HG03469 (cell line): ENCODE measurements around the gene UBE2D2.
A peak's percentile ranks its signal among the peaks of the same experiment; 100 is the strongest.

ENCODE experiments used
- ATAC-seq: cut with Tn5 transposase; IDR thresholded peaks from one replicate; pipeline ENCODE4 v1.9.1; 2021; ENCODE audit warnings: mild to moderate bottlenecking, moderate library complexity, moderate number of reproducible peaks; ENCODE audit not compliant: unreplicated experiment

Gene UBE2D2

DNA sequence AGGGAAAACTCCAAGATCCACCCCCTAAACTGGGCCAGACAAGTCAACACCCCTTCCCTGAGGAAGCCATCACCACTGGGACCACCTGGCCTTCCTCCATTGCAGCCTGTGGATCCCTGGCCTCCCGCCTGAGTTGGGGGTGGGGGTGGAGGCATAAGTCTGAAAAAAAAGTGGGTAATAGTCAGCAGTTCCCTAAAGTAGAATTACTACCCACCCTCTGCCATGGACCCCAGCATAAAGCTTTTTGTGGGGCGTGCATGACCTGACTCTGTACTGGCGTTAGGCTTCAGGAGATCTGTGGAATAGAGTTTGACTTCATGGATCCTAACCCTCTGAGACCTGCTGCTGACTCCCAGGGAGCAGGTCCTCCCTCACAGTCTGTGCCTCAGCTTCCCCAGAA, 85.0 kb downstream of the UBE2D2 start:
- ATAC-seq = no peak

DNA sequence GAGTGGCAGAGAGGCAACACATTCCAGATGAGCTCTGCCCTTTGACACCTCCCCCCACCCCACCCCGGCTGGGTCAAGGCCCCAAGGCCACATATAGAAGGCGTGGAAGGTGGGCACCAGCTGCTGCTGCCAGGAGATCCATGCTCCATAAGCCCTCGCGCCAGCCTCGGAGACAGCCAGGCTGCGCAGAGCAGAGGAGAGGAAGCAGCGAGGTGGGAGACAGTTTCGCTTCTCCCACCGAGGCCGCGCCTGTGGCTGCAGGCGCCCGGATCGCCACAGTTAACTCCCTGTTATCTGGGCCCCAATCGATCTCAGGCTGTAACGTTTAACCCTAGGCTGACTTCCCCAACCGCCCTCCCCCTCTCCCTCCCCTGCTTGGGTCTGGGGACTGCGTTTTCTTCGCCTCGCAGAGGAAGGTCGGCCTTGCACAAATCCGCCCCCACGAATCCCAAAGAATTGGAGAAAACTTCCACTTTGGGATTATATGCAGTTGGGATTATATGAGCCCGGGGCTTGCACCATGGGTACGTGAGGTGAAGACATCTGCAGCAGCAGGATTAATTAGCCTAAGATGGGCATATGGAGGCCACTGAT, 85.9 kb downstream of the UBE2D2 start:
- ATAC-seq = no peak

DNA sequence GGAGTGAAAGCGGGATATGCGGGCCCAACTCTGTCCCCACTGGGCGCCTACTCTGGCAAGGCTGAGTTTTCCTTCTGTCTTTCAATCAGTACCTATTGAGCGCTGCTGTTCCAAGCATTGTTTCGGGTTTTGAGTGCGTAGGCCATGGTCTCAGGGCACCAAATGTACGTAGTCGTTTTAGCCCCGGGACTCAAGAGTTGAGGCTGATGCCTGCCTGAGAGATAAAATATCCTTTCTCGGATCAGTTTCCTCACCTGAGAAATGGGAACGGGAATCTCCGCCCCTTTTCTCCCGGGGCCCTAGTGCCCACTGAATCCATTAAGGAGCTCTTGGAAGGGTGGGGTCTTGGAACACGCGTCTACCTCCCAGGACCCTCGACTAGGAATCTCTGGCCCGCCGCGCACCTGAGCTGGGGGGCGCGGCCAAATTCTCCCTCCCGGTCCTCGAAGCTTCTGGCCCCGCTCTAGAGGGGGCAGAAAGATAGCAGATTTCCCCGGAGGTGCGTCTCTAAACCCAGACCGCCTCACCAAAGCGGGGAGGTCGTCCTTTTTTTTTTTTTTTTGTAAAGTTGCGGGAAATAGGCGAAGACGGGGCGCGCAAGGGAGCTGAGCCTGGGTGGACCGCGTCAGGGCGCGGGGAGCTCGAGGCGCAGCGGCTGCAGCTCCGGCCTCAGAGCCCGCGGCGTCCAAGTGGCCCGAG, 86.5 kb downstream of the UBE2D2 start:
- ATAC-seq = no peak

DNA sequence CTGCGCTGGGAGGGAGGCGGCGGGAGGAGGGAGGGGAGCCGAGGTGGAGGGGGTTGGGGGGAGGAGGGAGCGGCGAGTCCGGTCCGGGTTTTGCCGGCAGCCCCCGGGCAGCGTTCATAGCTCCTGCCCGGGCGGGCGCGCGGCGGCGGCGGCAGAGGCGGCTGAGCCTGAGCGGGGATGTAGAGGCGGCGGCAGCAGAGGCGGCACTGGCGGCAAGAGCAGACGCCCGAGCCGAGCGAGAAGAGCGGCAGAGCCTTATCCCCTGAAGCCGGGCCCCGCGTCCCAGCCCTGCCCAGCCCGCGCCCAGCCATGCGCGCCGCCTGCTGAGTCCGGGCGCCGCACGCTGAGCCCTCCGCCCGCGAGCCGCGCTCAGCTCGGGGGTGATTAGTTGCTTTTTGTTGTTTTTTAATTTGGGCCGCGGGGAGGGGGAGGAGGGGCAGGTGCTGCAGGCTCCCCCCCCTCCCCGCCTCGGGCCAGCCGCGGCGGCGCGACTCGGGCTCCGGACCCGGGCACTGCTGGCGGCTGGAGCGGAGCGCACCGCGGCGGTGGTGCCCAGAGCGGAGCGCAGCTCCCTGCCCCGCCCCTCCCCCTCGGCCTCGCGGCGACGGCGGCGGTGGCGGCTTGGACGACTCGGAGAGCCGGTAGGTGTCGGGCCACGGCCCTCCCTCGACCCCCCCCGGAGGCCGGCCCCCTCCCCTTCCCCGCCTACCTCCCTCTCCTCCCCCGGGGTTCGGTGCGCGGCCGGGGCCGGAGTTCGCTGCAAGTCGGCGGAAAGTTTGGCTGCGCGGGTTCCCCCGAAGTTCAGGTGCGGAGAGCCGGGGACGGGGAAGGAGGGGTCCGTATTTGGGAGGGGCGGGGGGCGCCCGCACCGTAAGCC, 87.3 kb downstream of the UBE2D2 start, which contains the start of gene CXXC5:
CXXC5 (plus strand) TSS at position 145 of the 877 bp plus-strand sequence. CDS start 32,175 bp downstream, outside the sequence.
- no peak for ATAC-seq

DNA sequence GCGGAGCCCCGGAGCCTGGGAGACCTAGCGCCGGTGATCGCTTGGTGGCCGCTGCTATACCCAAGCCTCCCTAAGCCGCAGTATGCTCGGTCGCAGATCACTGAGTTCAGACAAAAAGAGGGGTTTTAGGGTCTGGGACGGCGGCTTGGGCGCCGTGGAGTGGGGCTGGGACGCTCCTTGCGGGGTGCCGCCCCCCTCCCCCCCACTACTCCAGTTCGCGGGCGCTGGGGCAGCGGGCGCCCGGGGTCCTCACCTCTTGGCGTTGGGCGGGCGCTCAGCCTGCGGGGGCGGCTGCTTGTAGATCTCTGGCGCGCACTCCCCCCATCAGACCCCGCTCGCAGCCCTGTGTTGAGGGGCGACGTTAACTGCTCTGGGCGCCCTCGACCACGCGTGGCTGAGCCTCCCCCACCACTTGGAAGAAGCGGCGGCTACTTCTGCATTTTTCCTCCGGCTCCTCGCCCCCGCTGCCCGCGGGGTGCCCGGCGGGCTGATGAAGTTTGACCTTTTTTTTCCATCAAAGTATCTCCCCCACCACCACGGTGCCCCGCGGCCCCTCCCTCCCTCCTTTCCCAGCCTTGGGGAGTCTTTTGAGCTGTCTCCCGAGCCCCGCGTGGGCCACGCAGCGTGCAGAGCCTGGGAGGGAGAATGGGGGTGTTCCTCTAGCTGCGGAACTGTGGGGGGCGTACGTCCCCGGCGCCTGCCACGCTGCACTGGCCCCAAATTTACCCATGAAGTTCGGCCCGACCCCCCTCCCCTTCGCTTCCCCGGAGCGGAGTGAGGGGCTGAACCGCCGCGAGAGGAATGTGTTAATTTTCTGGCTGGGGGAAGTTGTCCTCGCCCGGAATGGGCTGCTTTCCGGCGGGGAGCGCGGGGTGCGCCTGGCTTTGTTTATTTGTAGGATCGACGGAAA, 88.2 kb downstream of the UBE2D2 start:
- no peak for ATAC-seq

DNA sequence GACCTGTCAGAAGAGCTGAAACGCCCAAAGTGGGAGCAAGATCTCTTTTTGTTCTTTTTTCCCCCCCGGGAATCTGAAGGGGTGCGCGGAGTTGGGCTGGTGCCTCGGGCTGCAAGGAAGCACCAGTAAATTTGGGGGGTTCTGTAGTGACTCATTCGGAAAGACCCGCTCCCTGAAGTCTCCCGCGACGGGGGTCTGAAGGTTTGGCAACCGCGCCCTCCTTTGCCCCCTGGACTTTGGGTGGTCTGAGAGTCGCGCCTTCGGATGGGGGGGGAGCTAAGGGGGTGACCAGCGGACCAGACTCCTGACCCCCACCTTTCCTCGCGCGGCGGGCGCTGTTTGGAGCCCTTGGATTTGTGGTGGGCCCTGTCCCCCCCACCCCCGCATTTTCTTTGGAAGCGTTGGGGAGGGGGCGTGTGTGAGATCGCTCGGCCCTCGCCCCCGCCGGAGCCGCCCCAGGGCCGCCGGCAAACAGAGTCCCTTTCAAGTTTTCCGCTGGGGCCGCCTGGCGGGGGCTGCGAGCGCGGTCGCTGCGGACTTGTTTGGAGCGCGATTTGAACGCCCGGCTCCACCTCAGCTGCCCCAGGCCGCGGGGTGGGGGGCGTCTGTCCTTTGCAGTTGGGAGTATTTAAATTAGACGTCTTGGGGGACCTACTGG, 89.0 kb downstream of the UBE2D2 start:
- ATAC-seq = no peak

DNA sequence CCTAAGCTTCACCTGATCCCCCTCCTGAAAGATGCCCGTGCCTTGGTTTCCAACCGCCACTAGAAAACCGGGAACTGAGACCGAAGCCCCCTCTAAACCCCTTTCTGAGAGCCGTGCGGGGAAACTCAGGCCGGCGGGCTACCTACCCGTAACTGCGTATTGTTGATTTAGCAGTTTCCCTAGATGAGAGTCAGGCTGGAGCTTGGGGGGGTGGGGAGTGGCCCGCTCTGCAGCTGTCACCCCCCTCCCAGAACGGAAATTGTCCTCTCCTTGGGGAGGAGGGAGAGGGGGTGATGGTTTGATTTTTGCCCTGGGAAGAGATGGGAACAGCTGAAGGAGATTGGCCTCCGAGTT, 89.5 kb downstream of the UBE2D2 start:
- no peak for ATAC-seq

DNA sequence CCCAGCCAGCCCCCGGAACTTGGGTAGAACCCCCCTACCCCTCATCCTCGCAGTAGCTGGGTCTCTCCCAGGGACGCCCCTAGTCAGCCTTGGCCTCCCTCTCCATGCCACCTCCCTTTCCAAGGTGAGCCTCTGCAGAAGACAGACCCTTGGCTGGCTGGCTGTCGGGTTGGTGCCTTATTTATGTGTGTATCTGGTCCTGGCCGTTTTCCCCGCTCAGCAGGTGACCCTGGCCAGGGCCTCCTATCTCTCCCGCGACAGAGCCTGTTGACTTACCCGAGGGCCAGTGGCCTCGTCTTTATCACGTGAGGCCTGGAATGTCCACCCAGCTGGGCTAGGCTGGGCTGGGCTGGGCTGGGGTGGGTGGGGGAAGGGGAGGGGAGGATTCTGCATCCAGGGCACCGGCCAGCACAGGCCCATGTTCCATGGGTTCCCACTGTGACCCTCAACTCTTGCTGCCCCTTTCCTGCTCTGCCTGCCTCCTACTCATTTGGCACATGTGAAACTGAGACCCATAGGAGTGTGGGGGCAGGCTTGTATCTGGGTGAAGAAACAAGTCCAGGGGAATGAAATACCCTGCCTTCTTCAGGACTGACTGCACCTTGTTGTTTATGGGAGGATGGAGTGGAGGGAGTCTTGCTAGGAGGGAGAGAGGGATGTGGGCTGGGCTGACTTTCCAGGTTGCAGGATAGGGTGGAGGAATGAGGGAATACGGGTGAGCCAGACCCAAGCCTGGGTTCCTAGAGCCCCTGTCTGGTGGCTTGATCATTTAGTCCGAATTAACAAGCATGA, 90.1 kb downstream of the UBE2D2 start:
- ATAC-seq = no peak

DNA sequence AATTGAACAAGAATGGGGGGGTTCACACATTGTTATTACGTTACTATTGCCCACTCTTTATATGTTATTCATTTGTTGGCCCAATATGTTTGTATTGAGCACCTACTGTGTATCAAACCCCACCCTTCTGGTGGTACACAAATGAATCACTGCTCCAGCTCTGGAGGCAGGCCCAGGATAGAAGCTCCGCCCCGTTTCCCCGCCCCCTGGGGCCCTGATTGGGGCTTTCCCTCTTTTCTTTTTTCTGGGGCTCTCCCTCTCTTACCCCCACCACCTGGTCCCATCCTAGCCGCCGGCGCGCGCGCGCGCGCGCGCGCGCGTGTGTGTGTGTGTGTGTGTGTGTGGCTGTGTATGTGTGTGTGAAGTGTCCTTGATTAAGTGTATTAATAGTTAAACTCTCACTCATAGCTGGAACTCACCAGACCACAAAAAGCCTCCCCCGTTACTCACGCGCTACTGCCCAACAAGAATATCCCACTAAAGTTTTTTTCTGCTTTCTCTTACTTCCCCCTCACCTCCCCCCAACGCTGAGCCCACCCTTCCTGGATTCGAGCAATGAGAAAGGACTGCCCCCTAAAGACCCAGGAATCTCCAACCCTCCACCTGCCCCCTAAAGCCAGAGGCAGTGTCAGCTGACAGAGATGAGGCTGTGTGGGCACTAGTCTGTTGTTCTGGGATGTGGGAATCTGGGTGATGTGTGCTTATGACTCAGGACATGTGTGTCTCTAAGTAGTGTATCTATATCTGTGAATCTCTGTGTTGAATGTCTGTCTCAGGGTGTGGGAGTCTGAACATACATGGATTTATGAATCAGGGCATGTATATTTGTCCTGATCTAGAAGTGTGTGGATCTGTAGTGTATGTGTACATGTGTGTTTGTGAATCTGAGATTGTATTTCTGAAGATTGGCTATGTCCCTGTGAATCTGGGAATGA, 91.0 kb downstream of the UBE2D2 start:
- peak; percentile 31 for ATAC-seq

DNA sequence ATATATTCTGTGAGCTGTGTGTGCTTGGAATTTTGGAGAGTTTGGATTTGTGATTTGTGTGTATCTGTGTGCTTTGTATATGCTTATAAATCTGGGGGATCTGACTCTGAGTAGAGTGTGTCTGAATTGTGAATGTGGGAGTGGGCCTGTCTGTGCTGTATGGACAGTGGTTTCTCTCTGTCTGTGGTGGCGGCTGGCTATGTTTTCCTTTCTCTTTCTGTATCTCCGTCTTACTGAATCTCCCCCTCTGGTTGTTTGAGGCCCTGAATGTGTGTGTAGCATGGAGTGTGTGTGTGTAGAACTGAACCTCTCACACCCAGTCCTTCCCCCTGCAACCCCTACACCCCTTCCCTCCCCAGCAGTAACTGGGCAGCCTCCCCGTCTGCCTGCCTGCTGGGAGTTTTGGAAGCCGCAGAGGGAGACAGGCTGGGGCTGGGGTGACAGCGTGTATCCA, 91.7 kb downstream of the UBE2D2 start:
- no peak for ATAC-seq

DNA sequence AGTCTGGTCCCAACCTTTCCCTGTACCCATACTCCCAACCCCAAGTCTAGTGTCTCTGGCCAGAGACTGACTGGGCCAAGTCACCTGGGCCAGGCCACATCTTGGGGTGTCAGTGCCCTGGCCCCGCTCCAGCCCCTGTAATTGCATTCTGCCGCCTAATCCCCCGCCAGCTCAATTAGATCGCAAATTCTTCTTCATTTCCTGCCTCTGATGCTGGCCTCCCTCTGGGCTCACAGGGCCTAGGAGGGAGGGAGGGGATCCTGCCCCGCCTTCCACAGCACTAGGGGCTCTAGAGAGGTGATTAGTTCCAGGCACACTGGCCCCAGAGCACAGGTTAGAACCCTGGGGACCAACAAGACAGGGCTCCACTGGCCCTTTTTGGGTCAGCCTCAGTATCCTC, 92.5 kb downstream of the UBE2D2 start:
- ATAC-seq = no peak

DNA sequence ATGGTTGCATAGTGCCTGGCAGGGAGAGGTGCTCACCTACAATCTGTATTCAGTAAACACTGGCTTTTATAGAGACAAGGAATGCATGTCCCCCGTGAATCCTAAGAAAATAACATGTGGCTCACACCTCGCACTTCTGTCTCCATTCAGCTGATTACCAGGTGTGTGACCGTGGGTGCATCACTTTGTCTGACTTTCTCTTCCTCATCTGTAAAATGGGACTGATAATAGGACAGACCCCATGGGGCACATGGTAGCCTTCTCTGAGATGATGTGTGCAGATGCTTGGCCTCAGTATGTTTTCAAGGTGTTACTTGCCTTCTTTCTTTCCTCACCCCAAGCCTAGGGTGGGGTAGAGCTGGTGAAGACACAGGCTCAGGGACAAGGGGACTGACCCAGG, 93.3 kb downstream of the UBE2D2 start:
- ATAC-seq = no peak

DNA sequence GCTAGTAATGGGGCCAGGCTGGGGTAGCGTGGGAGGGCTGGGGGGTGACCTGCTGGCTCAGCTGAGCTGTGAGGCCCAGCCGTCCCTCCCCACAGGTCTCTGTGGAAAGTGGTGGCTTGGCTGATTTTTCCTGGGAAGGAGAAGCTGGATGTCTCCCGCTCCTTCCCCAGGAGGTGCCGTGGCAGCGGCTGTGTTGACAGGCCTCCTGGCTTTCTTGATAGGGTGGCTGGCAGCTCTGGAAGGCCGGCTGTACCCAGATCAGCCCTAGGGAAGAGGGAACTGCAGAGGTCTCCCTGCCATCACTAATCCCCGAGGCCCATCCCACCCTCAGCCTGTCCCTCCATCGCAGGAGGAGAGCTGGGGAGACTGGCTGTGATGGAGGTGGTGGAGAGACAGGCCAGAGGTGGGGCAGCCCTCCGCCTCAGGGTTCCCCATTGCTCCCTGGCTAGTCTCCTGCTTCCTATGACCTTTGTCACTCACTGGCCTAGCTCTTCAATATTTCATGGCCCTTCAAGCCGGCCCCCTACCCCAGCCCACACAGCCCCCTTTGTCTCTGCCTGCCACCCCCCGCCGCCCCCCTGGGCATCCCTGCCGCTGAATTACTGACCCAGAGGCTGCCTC, 93.8 kb downstream of the UBE2D2 start:
- ATAC-seq = no peak

DNA sequence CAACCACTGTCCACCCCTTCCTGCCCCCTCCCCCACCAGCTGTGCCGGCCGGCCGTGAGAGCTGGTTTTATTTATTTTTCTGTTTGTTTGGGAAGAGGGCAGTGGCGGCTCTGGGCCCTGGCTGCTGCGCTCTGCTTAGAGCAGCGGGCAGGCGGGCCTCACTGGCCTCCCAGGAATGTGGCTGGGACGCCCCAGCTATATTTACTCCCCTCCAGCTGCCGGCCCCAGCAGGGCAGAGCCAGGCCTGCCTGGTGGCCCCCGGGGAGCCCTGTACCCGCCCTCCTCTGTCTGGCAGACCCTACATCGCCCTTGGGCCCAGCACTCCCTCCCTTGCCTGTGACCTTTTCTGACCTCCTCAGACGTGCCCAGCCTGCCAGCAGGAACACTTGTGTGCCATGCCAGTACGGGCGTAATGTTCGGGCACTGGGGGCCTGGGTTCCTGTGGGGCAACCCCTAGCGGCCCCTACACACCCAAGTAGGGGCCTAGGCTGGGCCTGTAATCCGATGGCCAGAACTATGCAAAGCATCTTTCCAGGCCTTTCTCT, 94.7 kb downstream of the UBE2D2 start:
- ATAC-seq = no peak

DNA sequence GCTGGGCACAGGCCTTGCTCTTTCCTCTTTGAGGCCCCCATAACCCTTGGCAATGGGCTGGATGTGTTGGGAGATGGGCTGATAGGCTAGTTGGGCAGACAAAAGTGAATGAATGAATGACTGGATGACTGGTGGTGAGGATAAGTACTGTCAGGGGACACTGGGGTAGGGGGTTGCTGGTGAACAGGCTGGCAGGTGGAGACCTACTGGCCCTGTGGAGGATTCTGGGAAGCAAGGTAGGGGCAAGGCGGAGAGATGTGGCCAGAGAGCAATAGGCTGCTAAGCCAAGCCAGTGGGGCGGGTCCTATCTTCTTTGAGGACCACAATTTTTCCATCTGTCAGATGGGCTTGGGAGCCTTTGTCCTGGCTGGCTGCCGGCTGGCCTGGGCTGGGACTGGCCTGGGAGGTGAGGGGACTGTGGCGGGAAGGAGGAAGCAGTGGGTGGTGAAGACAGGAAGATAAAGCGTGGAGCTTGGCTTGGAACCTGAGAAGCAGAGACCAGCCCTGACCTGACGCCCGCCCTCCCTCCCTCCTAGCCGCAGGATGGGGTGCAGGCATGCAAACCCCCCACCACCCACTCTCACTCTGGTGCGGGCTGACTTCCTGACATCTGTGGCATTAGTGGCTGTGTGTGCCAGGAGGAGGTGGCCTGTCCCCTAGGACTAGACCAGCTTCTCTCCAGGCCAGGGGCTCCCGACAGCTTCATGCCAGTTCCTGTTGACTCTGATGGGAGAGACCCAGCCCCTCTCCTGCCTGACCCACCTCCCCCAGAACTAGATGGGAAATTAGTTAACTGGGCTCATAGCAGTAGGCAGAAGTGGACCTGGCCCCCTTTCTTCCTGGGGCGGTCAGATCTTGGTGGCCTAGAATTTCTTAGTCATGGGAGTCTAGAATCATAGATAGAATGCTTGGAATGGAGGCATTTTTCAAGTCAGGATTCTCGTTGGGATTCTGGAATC, 96.5 kb downstream of the UBE2D2 start:
- ATAC-seq = no peak

DNA sequence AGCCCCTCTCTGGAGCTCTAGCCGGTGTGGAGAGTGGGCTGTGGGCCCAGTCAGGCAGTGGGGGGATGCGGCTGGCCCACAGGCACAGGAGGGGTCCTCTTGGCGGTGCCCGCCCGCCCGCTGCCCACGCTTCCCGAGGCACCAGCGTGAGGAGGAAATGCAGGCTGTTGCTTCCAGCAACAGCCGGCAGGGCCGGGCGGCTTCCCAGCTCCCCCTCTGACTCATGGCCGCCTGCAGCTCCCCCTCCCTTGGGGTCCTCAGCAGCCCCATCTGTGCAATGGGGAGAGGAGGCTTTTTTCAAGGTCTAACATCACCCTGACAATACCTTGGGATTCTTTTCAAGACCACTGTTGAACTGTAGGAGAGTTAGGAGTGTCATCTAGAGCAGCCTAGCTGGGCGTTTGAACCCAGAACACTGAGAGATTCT, 97.4 kb downstream of the UBE2D2 start:
- no peak for ATAC-seq
